Measurements from ENCODE around the gene RPH3AL.
"Not testable (repeated sequence)": the region's sequence is repeated elsewhere in the genome, so short reads cannot be mapped to it uniquely, and the experiment has no call there.

The RPH3AL gene

DNA sequence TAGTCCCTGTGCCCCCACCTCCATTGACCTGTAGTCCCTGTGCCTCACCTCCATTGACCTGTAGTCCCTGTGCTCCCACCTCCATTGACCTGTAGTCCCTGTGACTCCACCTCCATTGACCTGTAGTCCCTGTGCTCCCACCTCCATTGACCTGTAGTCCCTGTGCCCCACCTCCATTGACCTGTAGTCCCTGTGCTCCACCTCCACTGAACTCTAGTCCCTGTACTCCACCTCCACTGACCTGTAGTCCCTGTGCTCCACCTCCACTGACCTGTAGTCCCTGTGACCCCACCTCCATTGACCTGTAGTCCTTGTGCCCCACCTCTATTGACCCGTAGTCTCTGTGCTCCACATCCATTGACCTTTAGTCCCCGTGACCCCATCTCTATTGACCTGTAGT, 37.2 kb downstream of the RPH3AL start:
- not testable (repeated sequence) for DNase-seq

DNA sequence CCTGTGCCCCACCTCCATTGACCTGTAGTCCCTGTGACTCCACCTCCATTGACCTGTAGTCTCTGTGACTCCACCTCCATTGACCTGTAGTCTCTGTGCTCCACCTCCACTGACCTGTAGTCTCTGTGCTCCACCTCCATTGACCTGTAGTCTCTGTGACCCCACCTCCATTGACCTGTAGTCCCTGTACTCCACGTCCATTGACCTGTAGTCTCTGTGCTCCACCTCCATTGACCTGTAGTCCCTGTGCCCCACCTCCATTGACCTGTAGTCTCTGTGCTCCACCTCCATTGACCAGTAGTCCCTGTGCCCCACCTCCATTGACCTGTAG, 38.0 kb downstream of the RPH3AL start:
- DNase-seq = not testable (repeated sequence)

DNA sequence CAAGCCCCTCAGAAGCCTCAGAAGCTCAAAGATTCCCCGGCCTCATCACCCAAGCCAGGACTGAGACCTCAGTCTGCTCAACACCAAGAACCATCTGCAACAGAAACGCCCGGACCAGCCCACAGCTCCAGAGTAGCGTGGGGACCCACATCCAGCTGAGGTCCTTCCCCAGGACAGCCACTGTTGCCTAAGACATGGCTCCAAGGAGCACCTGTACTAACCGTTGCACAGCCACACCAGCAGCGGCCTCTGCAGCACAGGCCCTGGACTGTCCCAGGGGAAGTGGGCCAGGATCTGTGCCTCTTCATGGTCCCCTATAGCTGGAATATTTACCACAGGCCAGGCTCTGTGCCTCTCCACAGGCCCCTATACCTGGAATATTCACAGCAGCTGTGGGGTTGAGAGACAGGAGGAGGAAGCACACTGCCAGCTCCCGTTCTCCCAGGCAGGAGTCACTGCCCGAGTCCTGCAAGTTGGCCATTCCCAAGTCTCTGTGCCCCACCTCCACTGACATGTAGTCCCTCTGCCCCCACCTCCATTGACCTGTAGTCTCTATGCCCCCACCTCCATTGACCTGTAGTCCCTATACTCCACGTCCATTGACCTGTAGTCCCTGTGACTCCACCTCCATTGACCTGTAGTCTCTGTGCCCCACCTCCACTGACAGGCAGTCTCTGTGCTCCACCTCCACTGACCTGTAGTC, 38.5 kb downstream of the RPH3AL start:
- DNase-seq = no peak

- DNase-seq = no peak
Measured at GRCh38 chr17:313231-313630, 39.4 kb downstream of the RPH3AL start.

GRCh38 chr17:312476-313148, 40.0 kb downstream of the RPH3AL start:
- DNase-seq = no peak

GRCh38 chr17:311119-311782, 41.4 kb downstream of the RPH3AL start:
- DNase-seq = no peak

DNA sequence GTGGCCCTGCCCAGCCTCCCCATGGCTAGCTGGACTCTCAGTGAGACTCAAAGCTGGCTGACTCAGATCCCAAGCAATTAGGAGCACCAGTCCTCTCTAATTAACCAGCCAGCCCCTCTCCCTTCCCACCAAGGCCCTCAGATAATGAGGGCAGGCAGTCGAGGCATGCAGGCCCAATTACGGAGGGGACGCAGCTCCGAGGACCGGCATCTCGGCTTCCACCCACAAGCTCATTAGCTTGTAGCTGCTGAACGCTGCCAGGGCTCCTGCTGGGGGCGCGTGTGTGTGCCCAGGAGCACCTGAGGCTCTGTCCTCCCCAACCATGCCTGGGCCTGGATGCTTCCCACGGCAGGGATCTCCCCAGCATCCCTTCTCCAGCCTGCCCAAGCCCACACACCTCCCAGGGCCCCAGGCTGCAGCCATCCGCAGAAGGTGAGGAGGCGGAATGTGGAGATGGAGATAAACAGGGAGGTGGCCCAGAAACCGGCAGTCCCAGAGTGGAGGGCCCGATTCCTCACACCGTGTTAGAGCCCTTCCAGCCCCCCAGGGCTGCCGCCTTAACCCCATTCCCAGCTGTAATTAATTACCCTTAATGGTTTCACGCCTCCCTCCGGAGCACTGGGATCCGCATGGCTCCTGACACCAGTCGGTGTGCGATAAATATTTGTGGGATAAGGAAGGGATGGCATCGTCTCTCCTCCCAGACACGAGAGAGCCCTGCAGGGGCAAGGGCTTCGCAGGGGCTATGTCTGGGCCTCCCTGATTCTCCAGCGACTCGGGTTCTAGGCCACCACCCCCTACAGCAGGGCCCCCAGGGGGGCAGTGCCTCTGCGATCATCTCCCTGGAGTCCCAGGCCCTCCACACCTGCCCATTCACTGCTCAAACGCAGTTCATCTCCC, 42.2 kb downstream of the RPH3AL start:
- no peak for DNase-seq

DNA sequence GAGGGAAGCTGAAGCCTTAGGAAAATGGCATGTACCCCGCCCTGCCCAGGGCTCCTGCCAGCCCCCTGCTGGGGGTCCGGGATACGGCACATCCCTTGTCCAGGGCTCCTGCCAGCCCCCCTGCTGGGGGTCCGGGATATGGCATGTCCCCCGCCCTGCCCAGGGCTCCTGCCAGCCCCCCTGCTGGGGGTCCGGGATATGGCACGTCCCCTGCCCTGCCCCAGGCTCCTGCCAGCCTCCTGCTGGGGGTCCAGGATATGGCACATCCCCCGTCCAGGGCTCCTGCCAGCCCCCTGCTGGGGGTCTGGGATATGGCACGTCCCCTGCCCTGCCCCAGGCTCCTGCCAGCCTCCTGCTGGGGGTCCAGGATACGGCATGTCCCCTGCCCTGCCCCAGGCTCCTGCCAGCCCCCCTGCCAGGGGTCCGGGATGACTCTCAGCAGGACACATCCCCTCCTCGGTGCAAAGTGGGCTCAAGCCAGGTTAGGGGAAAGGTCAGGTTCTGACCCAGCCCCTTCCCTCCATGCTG, 43.2 kb downstream of the RPH3AL start:
- DNase-seq = no peak

DNA sequence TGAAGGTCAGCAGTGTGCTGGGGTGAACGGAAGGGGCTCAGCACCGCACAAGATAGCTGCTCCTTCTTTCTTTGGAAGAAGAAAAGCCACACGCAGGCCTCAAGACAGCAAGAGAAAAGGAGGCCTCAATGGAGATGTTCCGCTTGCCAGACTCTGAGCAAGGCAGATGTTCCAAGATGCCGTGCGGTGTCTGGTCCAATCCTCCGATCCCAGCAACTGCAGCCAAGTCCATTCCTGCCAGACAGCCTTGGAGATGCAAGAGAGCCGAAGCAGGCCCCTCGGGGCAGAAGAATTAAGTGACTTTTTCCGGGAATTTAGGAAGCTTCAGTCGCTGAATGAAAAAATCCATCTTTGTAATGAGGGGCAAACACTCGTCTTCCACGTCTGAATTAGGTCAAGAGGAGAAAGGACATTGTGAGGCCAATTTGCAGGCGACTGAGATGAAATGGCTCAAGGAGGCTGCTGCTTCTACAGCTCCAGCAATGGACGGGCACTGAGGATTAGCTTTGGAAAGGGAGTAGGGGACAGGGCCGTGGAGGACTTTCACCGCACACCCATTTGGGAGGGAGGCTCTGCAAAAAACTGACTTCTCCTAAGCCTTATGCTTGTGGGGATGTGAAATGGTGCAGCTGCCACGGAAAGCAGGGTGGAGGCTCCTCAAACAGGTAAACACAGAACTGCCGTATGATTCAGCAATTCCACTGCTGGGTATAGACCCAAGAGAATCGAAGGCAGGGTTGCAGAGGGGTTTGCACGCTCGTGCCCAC, 44.7 kb downstream of the RPH3AL start:
- no peak for DNase-seq

GRCh38 chr17:307295-307691, 45.3 kb downstream of the RPH3AL start:
- DNase-seq = no peak

GRCh38 chr17:306536-307294, 45.9 kb downstream of the RPH3AL start:
- DNase-seq = no peak

DNA sequence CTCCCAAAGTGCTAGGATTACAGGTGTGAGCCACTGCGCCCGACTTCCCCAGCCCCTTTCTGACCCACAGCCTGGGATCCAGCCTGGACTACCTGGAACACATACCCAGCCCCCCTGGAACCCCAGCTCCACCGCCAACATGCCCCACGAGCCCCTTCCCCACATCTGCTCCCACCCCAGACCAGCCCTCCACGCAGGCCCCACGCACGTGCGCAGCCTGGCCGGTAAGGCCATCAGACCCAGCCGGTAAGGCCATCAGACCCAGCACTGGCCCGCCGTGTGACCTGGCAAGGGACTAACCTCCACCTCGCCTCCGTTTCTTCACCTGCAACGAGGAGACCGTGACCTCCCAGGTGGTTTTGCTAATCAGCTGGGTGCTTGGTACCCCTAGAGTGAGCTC, 46.5 kb downstream of the RPH3AL start:
- DNase-seq = no peak

DNA sequence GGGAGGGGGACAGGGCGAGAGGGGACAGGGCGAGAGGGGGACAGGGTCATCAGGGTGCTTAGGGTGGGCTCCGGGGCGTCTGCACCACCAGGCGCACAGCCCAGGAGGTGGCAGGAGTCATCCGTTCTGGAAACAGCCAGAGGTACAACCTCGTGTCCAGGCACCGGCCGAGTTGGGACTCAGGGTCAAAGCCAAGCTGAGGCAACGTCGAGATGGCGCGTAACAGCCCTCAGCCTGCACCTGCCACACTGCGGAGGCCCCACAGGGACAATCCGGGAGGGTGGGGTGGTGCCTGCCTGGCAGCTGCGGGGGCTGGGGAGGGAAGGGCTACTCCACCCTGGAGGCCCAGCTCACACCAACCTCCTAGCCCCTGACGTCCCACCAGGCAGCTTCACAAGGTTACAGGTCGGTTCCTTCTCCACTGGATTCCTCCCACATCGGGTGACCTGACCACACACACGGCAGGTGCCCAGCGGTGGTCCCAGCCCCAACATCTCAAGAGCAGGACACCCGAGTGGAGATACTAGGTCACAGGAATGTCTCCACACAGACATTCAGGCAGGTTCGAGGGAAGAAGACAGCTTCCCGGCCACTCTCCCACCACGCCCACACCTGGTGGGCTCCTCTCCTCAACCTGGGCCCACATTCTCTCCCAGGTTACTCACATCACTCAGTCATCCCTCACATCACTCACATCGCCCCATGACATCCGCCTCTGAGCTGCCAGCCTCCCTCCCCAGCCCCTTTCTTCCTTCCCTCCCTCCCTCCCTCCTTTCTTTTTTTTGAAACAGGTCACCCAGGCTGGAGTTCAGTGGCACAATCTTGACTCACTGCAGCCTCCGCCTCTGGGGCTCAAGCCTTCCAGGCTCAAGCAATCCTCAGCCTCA, 47.3 kb downstream of the RPH3AL start:
- no peak for DNase-seq

- no peak for DNase-seq
Measured at GRCh38 chr17:304461-304860, 48.1 kb downstream of the RPH3AL start.

GRCh38 chr17:303168-303567, 49.4 kb downstream of the RPH3AL start:
- no peak for DNase-seq

DNA sequence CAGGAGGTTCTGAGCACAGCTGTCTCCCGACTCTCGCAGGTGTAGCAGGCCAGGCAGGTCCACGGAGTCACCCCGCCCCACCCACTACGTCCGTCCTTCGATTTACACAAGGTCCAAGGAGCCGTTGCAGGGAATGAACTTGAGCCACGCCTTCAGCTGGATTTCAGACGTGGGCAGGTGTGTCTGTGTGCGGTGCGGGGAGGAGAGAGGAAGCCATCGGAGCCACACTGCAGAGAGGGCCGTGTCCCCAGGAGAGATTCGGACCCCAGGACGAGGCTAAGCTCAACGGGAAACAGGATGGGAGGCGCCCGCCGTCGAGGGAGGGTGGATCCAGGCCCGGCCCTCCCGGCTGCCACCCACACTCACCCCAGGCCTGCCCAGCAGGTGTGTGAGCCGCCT, 50.3 kb downstream of the RPH3AL start:
- DNase-seq = no peak

DNA sequence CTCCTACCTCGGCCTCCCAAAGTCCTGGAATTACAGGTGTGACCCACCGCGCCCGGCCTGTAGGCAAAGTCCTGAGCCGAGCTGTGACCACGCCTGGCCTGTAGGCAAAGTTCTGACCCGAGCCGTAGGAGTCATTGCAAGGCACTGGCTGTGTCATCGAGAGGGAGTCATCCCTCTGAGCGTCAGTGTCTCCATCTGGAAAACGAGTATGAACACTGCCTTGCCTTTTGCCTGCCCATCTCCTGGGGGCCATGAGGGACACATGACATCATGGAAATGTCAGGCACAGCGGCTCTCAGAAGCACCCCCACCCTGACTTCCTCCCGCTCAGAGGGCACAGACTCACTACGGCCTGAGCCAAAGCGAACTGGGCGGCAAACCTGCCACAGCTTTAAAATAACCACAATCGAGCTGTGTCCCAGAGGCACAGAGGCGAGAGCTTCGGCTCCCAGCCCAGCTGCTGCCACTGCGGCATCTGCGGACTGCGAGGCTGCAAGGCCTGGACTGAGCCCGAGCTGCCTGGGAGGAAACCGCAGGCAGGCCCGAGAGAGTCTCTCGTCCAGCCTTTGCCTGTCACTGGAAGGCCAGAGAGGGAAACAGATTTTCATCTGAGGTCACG, 50.8 kb downstream of the RPH3AL start:
- no peak for DNase-seq

DNA sequence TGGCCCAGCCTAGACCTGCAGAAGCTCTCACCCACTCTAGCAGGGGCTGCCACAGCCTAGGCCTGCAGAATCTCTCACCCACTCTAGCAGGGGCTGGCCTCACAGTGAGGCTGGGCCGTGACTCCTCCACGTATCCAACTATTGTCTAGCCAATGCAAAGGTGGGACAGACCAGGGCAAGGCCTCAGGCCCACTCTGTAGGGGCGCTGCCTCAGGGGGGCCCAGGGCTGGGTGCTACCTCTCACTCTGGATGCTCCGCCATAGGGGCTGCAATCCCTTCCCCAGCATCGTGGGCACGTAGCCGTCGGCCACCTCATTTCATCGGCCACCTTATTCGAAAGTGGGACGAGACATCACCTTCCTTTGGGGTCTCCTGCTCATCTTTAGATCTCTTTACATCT, 51.7 kb downstream of the RPH3AL start:
- no peak for DNase-seq

- DNase-seq = no peak
Measured at GRCh38 chr17:299546-299945, 53.1 kb downstream of the RPH3AL start.
